Stimulated activated CD8-positive, alpha-beta memory T cell treated with anti-CD3 and anti-CD28 coated beads, Interleukin-12 subunit alpha, Interleukin-12 subunit beta, amount 100 ng/mL, for 24 hours (primary cell): ENCODE results near the gene SHROOM4.

ENCODE experiments used
- DNase-seq: peaks from one replicate; pipeline ENCODE4 v3.0.0-alpha.2; 2020; ENCODE audit errors: extremely low read depth

SHROOM4 gene

GRCh38 chrX:50618788-50619558, 195.0 kb downstream of the SHROOM4 start:
- no peak for DNase-seq

GRCh38 chrX:50617183-50617582, 196.8 kb downstream of the SHROOM4 start:
- DNase-seq, result no peak

GRCh38 chrX:50615570-50616158, 198.3 kb downstream of the SHROOM4 start:
- DNase-seq, result no peak

GRCh38 chrX:50614460-50614859, 199.5 kb downstream of the SHROOM4 start:
- no peak for DNase-seq

- no peak for DNase-seq
Observed at GRCh38 chrX:50613846-50614245, 200.1 kb downstream of the SHROOM4 start.

GRCh38 chrX:50609796-50610195, 204.2 kb downstream of the SHROOM4 start:
- DNase-seq, result no peak

- no peak for DNase-seq
Observed at GRCh38 chrX:50606300-50606950, 207.6 kb downstream of the SHROOM4 start.

GRCh38 chrX:50596056-50596455, 217.9 kb downstream of the SHROOM4 start:
- DNase-seq, result no peak

- DNase-seq, result no peak
Observed at GRCh38 chrX:50594788-50595187, 219.2 kb downstream of the SHROOM4 start.

- no peak for DNase-seq
Observed at GRCh38 chrX:50586980-50587379, 227.0 kb downstream of the SHROOM4 start.

- DNase-seq, result no peak
Observed at GRCh38 chrX:50586407-50586806, 227.6 kb downstream of the SHROOM4 start.

- no peak for DNase-seq
Observed at GRCh38 chrX:50581405-50581804, 232.6 kb downstream of the SHROOM4 start.

GRCh38 chrX:50579955-50580354, 234.0 kb downstream of the SHROOM4 start:
- DNase-seq, result no peak

GRCh38 chrX:50577326-50577725, 236.7 kb downstream of the SHROOM4 start:
- DNase-seq, result no peak

GRCh38 chrX:50567636-50568035, 246.4 kb downstream of the SHROOM4 start:
- DNase-seq, result no peak

- DNase-seq, result no peak
Observed at GRCh38 chrX:50565718-50566117, 248.3 kb downstream of the SHROOM4 start.
